Stimulated activated CD8-positive, alpha-beta memory T cell treated with anti-CD3 and anti-CD28 coated beads, Interleukin-7, amount 100 ng/mL, for 4 hours (primary cell): ENCODE measurements around the gene PPP2R5E.
"Not testable (repeated sequence)": the region's sequence is repeated elsewhere in the genome, so short reads cannot be mapped to it uniquely, and the experiment has no call there.

ENCODE experiments used
- DNase-seq, 2 donors: peaks; one replicate each; pipeline ENCODE4 v3.0.0-alpha.2; 2020; ENCODE audit warnings: low read depth in 2 of 2

PPP2R5E gene

GRCh38 chr14:63378444-63378843 is 164.7 kb downstream of the PPP2R5E start:
- no peak for DNase-seq

- DNase-seq: no peak
These were observed 167.4 kb downstream of the PPP2R5E start for GRCh38 chr14:63375769-63376168.

- not testable (repeated sequence) for DNase-seq
These were observed 171.6 kb downstream of the PPP2R5E start for GRCh38 chr14:63371613-63372012.

- DNase-seq: no peak
These were observed 172.1 kb downstream of the PPP2R5E start for GRCh38 chr14:63371033-63371432.

- no peak for DNase-seq
These were observed 175.3 kb downstream of the PPP2R5E start for GRCh38 chr14:63367742-63368364.

GRCh38 chr14:63362389-63362819 is 180.8 kb downstream of the PPP2R5E start:
- DNase-seq: no peak

GRCh38 chr14:63361790-63362189 is 181.4 kb downstream of the PPP2R5E start:
- DNase-seq: no peak

- DNase-seq: no peak
These were observed 185.3 kb downstream of the PPP2R5E start for GRCh38 chr14:63357841-63358240.

- DNase-seq: no peak
These were observed 197.4 kb downstream of the PPP2R5E start for GRCh38 chr14:63345826-63346225.

GRCh38 chr14:63344336-63344735 is 198.8 kb downstream of the PPP2R5E start:
- no peak for DNase-seq

GRCh38 chr14:63343878-63344277 is 199.3 kb downstream of the PPP2R5E start:
- DNase-seq: no peak

- DNase-seq: no peak
These were observed 200.8 kb downstream of the PPP2R5E start for GRCh38 chr14:63342371-63342770.

- DNase-seq: no peak
These were observed 214.1 kb downstream of the PPP2R5E start for GRCh38 chr14:63328787-63329737.

GRCh38 chr14:63326840-63327239 is 216.3 kb downstream of the PPP2R5E start:
- no peak for DNase-seq

GRCh38 chr14:63322897-63323573 is 220.1 kb downstream of the PPP2R5E start:
- no peak for DNase-seq

GRCh38 chr14:63322472-63322871 is 220.7 kb downstream of the PPP2R5E start:
- DNase-seq: no peak
